ENCODE data around the gene LAMA2.
A peak's percentile ranks its signal among the peaks of the same experiment; 100 is the strongest.

LAMA2 gene

GRCh38 chr6:129280749-129281148 lies 397.8 kb downstream of the LAMA2 start:
- Mint-ChIP-seq H3K36me3 (ENCODE audit: low read depth) (no peaks in the 10 kb centered on the region), H3K9me3 (no peaks in the 10 kb centered on the region), H3K27me3 (peaks cover 2% of the 10 kb centered on the region), H3K4me3 (no peak overlapping the region), H3K27ac (no peak overlapping the region), H3K4me1 (peaks cover 17% of the 10 kb centered on the region)
- DNase-seq: peak; percentile 33
- peak; percentile 94 for ATAC-seq

- Mint-ChIP-seq H3K9me3 (no peaks in the 10 kb centered on the region), H3K27ac (no peak overlapping the region), H3K4me3 (no peak overlapping the region), H3K27me3 (no peaks in the 10 kb centered on the region), H3K36me3 (ENCODE audit: low read depth) (no peaks in the 10 kb centered on the region), H3K4me1 (peaks cover 17% of the 10 kb centered on the region)
- ATAC-seq (no peak), DNase-seq (no peak)
These were observed 398.3 kb downstream of the LAMA2 start for GRCh38 chr6:129281168-129281796.

GRCh38 chr6:129282019-129282418 lies 399.1 kb downstream of the LAMA2 start:
- Mint-ChIP-seq H3K4me1 (peaks cover 17% of the 10 kb centered on the region), H3K9me3 (no peaks in the 10 kb centered on the region), H3K4me3 (no peak overlapping the region), H3K27me3 (no peaks in the 10 kb centered on the region), H3K36me3 (ENCODE audit: low read depth) (no peaks in the 10 kb centered on the region), H3K27ac (no peak overlapping the region)
- no peak for DNase-seq
- no peak for ATAC-seq

- Mint-ChIP-seq H3K27ac (no peak overlapping the region), H3K9me3 (no peaks in the 10 kb centered on the region), H3K4me1 (peaks cover 17% of the 10 kb centered on the region), H3K27me3 (peaks cover 6% of the 10 kb centered on the region), H3K36me3 (ENCODE audit: low read depth) (no peaks in the 10 kb centered on the region), H3K4me3 (no peak overlapping the region)
- ATAC-seq (no peak), DNase-seq (no peak)
These were observed 401.3 kb downstream of the LAMA2 start for GRCh38 chr6:129284225-129284624.

GRCh38 chr6:129287231-129288177 lies 404.6 kb downstream of the LAMA2 start:
- no peak for DNase-seq
- Mint-ChIP-seq H3K4me3 (no peak overlapping the region), H3K36me3 (ENCODE audit: low read depth) (no peaks in the 10 kb centered on the region), H3K4me1 (peaks cover 2% of the 10 kb centered on the region), H3K27me3 (peaks cover 6% of the 10 kb centered on the region), H3K9me3 (no peaks in the 10 kb centered on the region), H3K27ac (no peak overlapping the region)
- ATAC-seq: no peak

- H3K4me1 Mint-ChIP-seq: no peaks in the 10 kb centered on the region
- peaks cover 8% of the 10 kb centered on the region for H3K27me3 Mint-ChIP-seq
- H3K27ac Mint-ChIP-seq: no peak overlapping the region
- no peak overlapping the region for H3K4me3 Mint-ChIP-seq
- H3K36me3 Mint-ChIP-seq (ENCODE audit: low read depth): no peaks in the 10 kb centered on the region
- DNase-seq (no peak), ATAC-seq (no peak)
- H3K9me3 Mint-ChIP-seq: no peaks in the 10 kb centered on the region
These were observed 406.5 kb downstream of the LAMA2 start for GRCh38 chr6:129289442-129289841.

GRCh38 chr6:129292836-129293235 lies 409.9 kb downstream of the LAMA2 start:
- ATAC-seq (no peak), DNase-seq (no peak)
- Mint-ChIP-seq H3K27ac (no peak overlapping the region), H3K27me3 (peaks cover 7% of the 10 kb centered on the region), H3K36me3 (ENCODE audit: low read depth) (no peaks in the 10 kb centered on the region), H3K4me1 (no peaks in the 10 kb centered on the region), H3K4me3 (no peak overlapping the region), H3K9me3 (no peaks in the 10 kb centered on the region)

GRCh38 chr6:129297592-129297991 lies 414.7 kb downstream of the LAMA2 start:
- no peaks in the 10 kb centered on the region for H3K36me3 Mint-ChIP-seq (ENCODE audit: low read depth)
- DNase-seq (no peak), ATAC-seq (no peak)
- H3K27ac Mint-ChIP-seq: no peak overlapping the region
- H3K9me3 Mint-ChIP-seq: no peaks in the 10 kb centered on the region
- H3K4me3 Mint-ChIP-seq: no peak overlapping the region
- no peaks in the 10 kb centered on the region for H3K4me1 Mint-ChIP-seq
- peaks cover 1% of the 10 kb centered on the region for H3K27me3 Mint-ChIP-seq

GRCh38 chr6:129302671-129303070 lies 419.7 kb downstream of the LAMA2 start:
- Mint-ChIP-seq H3K4me3 (no peak overlapping the region), H3K27me3 (peaks cover 13% of the 10 kb centered on the region), H3K4me1 (no peaks in the 10 kb centered on the region), H3K27ac (no peak overlapping the region), H3K36me3 (ENCODE audit: low read depth) (no peaks in the 10 kb centered on the region), H3K9me3 (no peaks in the 10 kb centered on the region)
- ATAC-seq (no peak), DNase-seq (no peak)

GRCh38 chr6:129306826-129307225 lies 423.9 kb downstream of the LAMA2 start:
- H3K4me3 Mint-ChIP-seq: no peak overlapping the region
- H3K27me3 Mint-ChIP-seq: peaks cover 15% of the 10 kb centered on the region
- H3K4me1 Mint-ChIP-seq: no peaks in the 10 kb centered on the region
- ATAC-seq (no peak), DNase-seq (no peak)
- no peak overlapping the region for H3K27ac Mint-ChIP-seq
- H3K36me3 Mint-ChIP-seq (ENCODE audit: low read depth): no peaks in the 10 kb centered on the region
- no peaks in the 10 kb centered on the region for H3K9me3 Mint-ChIP-seq

- DNase-seq (no peak), ATAC-seq (no peak)
- H3K9me3 Mint-ChIP-seq: no peaks in the 10 kb centered on the region
- H3K27me3 Mint-ChIP-seq: peaks cover 15% of the 10 kb centered on the region
- H3K4me1 Mint-ChIP-seq: no peaks in the 10 kb centered on the region
- H3K27ac Mint-ChIP-seq: no peak overlapping the region
- H3K4me3 Mint-ChIP-seq: no peak overlapping the region
- no peaks in the 10 kb centered on the region for H3K36me3 Mint-ChIP-seq (ENCODE audit: low read depth)
These were observed 424.9 kb downstream of the LAMA2 start for GRCh38 chr6:129307845-129308244.

- Mint-ChIP-seq H3K4me3 (no peak overlapping the region), H3K27me3 (peaks cover 10% of the 10 kb centered on the region), H3K27ac (no peak overlapping the region), H3K9me3 (no peaks in the 10 kb centered on the region), H3K4me1 (no peaks in the 10 kb centered on the region), H3K36me3 (ENCODE audit: low read depth) (no peaks in the 10 kb centered on the region)
- DNase-seq (no peak), ATAC-seq (no peak)
These were observed 426.2 kb downstream of the LAMA2 start for GRCh38 chr6:129309154-129309553.

GRCh38 chr6:129312880-129313279 lies 429.9 kb downstream of the LAMA2 start:
- Mint-ChIP-seq H3K9me3 (no peaks in the 10 kb centered on the region), H3K4me3 (no peak overlapping the region), H3K27ac (no peak overlapping the region), H3K36me3 (ENCODE audit: low read depth) (no peaks in the 10 kb centered on the region), H3K4me1 (no peaks in the 10 kb centered on the region), H3K27me3 (peaks cover 18% of the 10 kb centered on the region)
- DNase-seq (no peak), ATAC-seq (no peak)

- ATAC-seq (no peak), DNase-seq (no peak)
- Mint-ChIP-seq H3K4me3 (no peak overlapping the region), H3K27ac (no peak overlapping the region), H3K36me3 (ENCODE audit: low read depth) (no peaks in the 10 kb centered on the region), H3K4me1 (no peaks in the 10 kb centered on the region), H3K9me3 (no peaks in the 10 kb centered on the region), H3K27me3 (peaks cover 26% of the 10 kb centered on the region)
These were observed 431.6 kb downstream of the LAMA2 start for GRCh38 chr6:129314575-129314974.

Data from activated naive CD8-positive, alpha-beta T cell treated with anti-CD3 and anti-CD28 coated beads, Interleukin-2, amount 50 U/mL, for 24 hours (primary cell).